Tibial nerve (tissue), 3 donors: ENCODE measurements around the gene ATP2A2.

ENCODE experiments used
- CTCF ChIP-seq, 5 experiments: fragments of 200-600 bp in 3 of 5; fragments of 450-650 bp in 2 of 5; sonication (generic) in 3 of 5; IDR thresholded peaks; one replicate each; pipeline ENCODE4 v1.5.1; 2016 to 2019; ENCODE audit warnings: antibody characterized with exemption in 5 of 5, mild to moderate bottlenecking in 3 of 5, moderate library complexity in 2 of 5
- POLR2A ChIP-seq, 2 donors: fragments of 450-650 bp; IDR thresholded peaks; one replicate each; pipeline ENCODE4 v1.6.1; 2017; ENCODE audit warnings: antibody characterized with exemption in 2 of 2, mild to moderate bottlenecking in 2 of 2, moderate library complexity in 2 of 2

- TF ChIP-seq CTCF (IDR thresholded peaks at IDR 0.05) (no peak), POLR2A (IDR thresholded peaks at IDR 0.05) (no peak)
Observed at GRCh38 chr12:110373962-110374611, 93.0 kb downstream of the ATP2A2 start.
